Adipocyte (in vitro differentiated cells): ENCODE measurements around the gene SLC13A3.
"Not testable (repeated sequence)": the region's sequence is repeated elsewhere in the genome, so short reads cannot be mapped to it uniquely, and the experiment has no call there.

ENCODE experiments used
- DNase-seq: peaks from one replicate; pipeline ENCODE4 v3.0.0-alpha.2; 2015; ENCODE audit warnings: low read depth
- H3K27me3 ChIP-seq: replicated peaks from 2 replicates; pipeline ENCODE4 v1.7.0; 2013; ENCODE audit warnings: mild to moderate bottlenecking, low read length, moderate library complexity; ENCODE audit not compliant: control insufficient read depth, insufficient read depth
- H3K36me3 ChIP-seq: 2 replicates; pipeline ENCODE4 v1.7.0; 2013; ENCODE audit warnings: low read length, mild to moderate bottlenecking, moderate library complexity; ENCODE audit not compliant: control insufficient read depth, insufficient read depth, severe bottlenecking
- H3K4me1 ChIP-seq: 2 replicates; pipeline ENCODE4 v1.7.0; 2013; ENCODE audit warnings: mild to moderate bottlenecking, low read length, moderate library complexity; ENCODE audit not compliant: control insufficient read depth, insufficient read depth
- H3K4me3 ChIP-seq: 2 replicates; pipeline ENCODE4 v1.7.0; 2013; ENCODE audit warnings: mild to moderate bottlenecking, low read length, moderate library complexity
- H3K9ac ChIP-seq: 2 replicates; pipeline ENCODE4 v1.7.0; 2013; ENCODE audit warnings: mild to moderate bottlenecking, low read length, moderate library complexity
- H3K9me3 ChIP-seq: 2 replicates; pipeline ENCODE4 v1.7.0; 2013; ENCODE audit warnings: mild to moderate bottlenecking, low read length, moderate library complexity; ENCODE audit not compliant: control insufficient read depth

SLC13A3 gene

DNA sequence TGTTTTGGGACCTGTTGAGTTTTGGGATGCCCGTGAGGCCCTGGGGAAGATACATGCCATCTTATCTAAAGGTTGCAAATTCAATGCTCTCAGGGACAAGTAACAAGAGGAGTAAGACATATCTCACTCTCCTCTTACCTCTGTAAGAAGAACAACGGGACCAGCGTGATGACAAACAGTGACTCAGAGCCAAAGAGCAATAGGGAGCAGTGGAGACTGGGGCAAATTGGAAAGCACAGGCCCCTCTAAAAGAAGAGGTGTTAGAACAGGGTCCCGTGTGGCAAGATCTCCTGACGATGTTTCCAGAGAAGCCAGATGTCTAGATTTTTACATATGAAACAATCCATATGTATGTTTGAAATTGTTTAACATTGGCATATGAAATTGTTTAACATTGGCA, 26.3 kb upstream of the SLC13A3 start:
- Histone ChIP-seq H3K36me3 (peaks cover 8% of the 10 kb centered on the region), H3K9ac (no peak overlapping the region), H3K4me3 (no peak overlapping the region), H3K9me3 (peaks cover 3% of the 10 kb centered on the region), H3K4me1 (peaks cover 3% of the 10 kb centered on the region), H3K27me3 (no peaks in the 10 kb centered on the region)
- DNase-seq = no peak

DNA sequence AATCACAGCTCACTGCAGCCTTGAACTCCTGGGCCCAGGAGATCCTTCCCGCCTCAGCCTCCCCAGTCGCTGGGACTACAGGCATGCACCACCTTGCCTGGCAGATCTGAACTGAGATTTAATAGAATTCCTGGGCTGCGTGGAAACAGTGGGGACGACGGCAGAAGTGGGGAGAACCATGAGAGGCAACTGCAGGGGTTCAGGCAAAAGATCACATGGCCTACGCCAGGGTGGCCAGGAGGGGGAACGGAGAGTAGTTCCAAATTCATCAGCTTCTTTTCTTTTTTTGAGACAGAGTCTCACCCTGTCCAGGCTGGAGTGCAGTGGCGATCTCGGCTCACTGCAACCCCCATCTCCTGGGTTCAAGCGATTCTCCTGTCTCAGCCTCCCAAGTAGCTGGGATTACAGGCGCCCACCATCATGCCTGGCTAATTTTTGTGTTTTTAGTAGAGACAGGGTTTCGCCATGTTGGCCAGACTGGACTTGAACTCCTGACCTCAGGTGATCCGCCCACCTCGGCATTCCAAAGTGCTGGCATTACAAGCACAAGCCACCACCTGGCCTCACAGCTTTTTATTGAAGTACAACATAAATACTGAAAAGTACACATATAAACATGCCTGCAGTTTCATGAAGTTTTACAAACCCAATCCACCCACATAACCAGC, 25.5 kb upstream of the SLC13A3 start:
- H3K4me1 ChIP-seq, H3K9me3 ChIP-seq, H3K4me3 ChIP-seq, H3K27me3 ChIP-seq, H3K36me3 ChIP-seq, DNase-seq, H3K9ac ChIP-seq: not testable (repeated sequence)

DNA sequence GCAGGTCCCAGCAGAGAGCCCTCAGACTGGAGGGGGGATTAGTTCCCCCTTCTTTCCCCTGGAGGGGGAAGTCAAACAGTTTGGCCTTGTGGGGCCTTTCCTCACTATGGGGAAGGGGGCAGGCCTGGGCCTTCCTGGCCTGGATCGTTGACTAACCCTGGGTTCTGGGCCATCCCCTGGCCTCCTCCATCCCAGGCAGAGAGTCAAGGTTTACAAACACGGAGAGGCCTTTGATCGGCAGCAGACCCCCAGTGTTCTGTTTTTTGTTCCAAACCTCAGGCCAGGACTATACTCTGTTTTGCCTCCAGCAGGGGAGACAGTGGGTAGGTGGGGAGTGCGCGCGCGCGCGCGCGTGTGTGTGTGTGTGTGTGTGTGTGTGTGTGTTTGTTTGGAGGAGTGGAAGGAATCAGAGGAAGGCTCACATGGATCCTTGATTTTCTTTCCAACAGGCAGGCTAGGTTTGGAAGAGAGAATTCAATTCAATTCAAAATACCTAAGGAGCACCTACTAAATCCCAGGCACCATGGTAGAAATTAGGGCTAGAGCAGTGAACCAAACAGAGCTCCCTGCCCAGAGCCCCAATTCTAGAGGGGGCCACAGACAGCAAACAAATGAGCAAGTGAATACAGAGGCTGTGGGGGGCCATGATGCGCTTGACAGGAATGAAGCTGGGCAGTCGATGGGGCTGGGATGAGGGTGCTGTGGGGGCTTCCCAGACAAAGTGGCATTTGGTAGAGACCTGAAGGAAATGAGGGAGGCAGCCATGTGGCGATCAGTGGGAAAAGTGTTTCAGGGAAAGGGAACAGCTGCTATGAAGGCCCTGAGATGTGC, 23.2 kb upstream of the SLC13A3 start:
- DNase-seq = no peak
- peaks cover 28% of the 10 kb centered on the region for H3K9me3 ChIP-seq
- H3K27me3 ChIP-seq = no peaks in the 10 kb centered on the region
- H3K4me1 ChIP-seq = no peaks in the 10 kb centered on the region
- H3K9ac ChIP-seq = no peak overlapping the region
- H3K4me3 ChIP-seq = no peak overlapping the region
- H3K36me3 ChIP-seq = no peaks in the 10 kb centered on the region

DNA sequence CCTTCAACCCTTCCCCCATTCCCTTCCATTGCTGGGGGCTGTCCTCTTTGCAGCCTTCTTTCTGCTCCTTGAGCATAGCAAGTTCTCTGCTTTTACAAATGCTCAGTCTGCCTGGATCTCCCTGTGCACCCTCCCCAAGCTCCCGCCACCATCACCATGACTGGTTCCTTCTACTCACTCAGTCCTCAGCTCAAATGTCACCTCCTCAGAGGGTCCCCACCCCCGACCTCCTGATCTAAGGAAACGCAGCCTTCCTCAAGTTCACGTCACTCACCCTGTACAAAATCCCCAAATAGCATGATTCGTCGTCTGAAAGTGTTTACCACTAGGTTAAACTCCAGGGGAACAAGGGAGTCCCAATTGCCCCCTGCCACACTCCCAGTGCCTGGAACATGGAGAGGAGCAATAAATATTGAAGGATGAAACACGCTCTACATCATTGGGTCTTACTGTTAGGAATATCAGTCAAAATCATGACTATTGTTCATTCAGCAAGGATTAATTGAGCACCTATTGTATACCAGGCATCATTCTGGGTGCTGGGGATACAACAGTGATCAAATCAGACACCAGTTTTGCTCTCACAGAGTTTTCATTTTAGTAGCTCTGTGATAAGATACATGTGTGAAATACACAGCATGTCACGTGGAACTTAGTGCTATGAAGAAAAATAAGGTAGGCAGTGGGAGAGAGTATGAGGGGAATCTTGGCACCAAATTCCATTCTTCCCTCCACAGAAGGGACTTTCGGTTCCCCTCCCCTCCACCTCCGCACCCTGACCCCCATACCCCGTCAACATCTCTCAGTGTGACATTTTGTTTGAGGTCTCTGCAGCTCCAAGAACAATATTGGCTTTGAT, 22.4 kb upstream of the SLC13A3 start:
- Histone ChIP-seq H3K9ac (no peak overlapping the region), H3K4me3 (no peak overlapping the region), H3K4me1 (no peaks in the 10 kb centered on the region), H3K27me3 (no peaks in the 10 kb centered on the region), H3K9me3 (peaks cover 28% of the 10 kb centered on the region), H3K36me3 (no peaks in the 10 kb centered on the region)
- DNase-seq = no peak

DNA sequence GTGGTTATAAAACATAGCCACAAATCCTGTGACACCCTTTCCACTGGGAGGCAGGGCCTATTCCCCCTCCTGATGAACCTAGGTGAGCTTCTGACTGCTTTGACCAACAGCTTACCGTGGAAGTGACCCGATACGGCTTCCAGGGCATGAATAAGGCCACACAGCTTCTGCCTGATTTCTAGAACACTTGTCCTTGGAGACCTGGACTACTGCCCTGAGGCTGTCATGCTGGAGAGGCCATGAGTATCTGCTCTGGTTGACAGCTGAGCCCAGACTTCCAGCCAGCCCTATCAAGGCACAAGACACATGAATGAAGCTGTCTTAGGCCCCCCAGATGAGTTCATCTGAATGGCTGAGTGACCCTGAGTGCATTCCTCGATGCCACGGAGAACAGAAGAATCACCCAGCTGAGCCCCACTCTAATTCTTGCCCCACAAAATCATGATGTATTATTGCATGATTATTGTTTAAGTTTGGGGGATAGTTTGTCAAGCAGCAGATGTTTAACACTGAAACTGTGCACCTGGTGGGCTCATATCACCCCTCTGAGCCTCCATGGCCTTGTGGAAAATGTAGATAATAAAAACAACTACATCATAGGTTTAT, 21.4 kb upstream of the SLC13A3 start:
- no peaks in the 10 kb centered on the region for H3K36me3 ChIP-seq
- peaks cover 8% of the 10 kb centered on the region for H3K4me1 ChIP-seq
- H3K27me3 ChIP-seq = no peaks in the 10 kb centered on the region
- peaks cover 28% of the 10 kb centered on the region for H3K9me3 ChIP-seq
- H3K9ac ChIP-seq = no peak overlapping the region
- no peak for DNase-seq
- no peak overlapping the region for H3K4me3 ChIP-seq

DNA sequence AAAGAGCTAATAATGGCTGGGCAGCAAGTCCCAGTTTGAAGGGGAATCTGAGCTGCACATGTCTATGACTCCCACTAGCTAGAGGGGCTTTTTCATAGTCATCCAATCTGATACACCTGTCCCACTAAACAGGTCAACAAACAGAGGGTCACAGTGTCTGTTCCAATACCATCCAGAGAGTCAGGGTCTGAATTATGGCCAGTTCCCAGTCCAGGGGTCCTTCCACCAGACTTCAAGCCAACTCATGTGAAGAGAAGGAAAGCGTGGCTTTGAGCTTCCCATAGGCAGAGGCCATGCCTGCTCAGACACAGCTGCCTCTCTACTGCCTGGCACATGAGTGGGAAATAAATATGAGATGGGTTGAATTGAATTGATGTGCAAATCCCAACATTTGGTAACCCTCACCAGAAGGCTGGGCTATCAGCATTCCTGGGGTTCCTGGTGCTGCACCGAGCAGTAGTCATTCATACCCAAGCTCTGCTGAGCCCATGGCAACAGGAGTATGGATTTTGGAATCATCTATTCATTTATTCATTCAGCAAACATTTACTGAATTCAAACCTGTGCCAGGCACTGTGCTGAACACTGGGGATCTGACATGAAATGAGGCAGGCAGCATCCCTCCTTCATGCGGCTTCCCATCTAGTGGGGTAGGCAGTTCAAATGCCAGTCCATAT, 20.7 kb upstream of the SLC13A3 start:
- no peak overlapping the region for H3K4me3 ChIP-seq
- no peak overlapping the region for H3K9ac ChIP-seq
- H3K9me3 ChIP-seq = peaks cover 28% of the 10 kb centered on the region
- no peaks in the 10 kb centered on the region for H3K27me3 ChIP-seq
- H3K36me3 ChIP-seq = no peaks in the 10 kb centered on the region
- H3K4me1 ChIP-seq = peaks cover 15% of the 10 kb centered on the region
- no peak for DNase-seq

DNA sequence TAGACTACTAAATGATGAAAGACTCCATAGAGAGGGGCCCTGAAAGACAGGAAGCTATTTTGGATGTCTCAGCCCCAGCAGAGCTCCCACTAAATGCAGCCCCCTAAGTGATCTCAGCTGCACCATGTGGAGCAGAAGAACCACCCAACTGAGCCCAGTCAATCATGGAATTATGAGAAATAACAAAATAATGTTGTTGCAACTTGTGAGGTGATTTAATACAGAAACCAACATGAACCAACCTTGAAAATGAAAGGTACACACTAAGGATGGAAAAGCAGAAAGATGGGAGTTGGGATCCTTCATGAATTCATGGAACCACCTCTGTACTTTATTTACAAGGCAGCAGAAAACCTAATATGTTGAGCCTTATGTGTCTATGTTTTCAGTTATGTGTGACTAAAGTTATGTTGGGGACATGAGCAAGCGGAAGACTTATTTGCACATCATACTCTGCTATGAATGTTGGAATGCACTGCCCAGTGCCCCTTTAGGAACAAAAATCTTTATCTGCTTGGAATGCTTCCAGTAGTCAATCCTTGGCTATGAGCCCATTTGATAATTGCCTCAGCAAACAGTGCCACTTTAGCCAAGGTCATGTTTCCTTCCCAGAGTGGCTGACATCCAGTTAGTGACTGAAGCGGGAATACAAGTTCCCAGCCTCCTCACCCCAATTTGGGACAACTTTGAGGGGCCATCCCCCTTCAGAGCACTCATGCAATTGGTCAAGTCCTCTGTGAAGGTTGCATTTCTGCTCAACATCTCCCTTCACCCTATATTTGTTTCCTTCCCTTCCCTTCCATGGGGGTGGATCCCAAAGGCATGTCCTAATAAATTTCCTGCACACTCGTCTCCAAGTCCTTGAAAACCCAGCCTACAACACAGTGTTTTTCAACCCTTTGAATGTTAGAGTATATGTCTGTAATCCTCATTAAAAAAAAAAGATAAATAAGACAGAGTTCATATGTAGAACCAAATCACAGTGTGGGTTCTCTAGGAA, 19.6 kb upstream of the SLC13A3 start:
- no peaks in the 10 kb centered on the region for H3K27me3 ChIP-seq
- H3K36me3 ChIP-seq = no peaks in the 10 kb centered on the region
- H3K4me1 ChIP-seq = peaks cover 18% of the 10 kb centered on the region
- no peak for DNase-seq
- H3K9ac ChIP-seq = no peak overlapping the region
- peaks cover 28% of the 10 kb centered on the region for H3K9me3 ChIP-seq
- H3K4me3 ChIP-seq = peak overlapping the region; percentile 20

DNA sequence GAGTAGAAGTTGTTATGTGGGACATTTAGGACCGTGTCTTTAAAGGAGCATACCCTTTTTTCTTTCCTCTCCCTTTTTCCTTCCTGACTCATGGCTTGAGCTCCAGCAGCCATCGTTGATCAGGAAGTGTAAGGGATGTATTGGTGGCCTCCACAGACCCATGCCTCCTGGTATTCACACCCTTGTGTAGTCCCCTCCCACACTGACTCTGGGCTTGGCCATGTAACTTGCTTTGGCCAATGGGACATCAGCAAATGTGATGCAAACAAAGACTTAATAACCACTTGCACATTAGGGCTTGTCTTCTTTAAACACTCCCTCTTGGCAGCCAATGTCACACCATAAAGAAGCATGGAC, 18.9 kb upstream of the SLC13A3 start:
- peaks cover 18% of the 10 kb centered on the region for H3K4me1 ChIP-seq
- no peaks in the 10 kb centered on the region for H3K27me3 ChIP-seq
- H3K9ac ChIP-seq = no peak overlapping the region
- no peak for DNase-seq
- peak overlapping the region; percentile 20 for H3K4me3 ChIP-seq
- no peaks in the 10 kb centered on the region for H3K36me3 ChIP-seq
- H3K9me3 ChIP-seq = peaks cover 28% of the 10 kb centered on the region

DNA sequence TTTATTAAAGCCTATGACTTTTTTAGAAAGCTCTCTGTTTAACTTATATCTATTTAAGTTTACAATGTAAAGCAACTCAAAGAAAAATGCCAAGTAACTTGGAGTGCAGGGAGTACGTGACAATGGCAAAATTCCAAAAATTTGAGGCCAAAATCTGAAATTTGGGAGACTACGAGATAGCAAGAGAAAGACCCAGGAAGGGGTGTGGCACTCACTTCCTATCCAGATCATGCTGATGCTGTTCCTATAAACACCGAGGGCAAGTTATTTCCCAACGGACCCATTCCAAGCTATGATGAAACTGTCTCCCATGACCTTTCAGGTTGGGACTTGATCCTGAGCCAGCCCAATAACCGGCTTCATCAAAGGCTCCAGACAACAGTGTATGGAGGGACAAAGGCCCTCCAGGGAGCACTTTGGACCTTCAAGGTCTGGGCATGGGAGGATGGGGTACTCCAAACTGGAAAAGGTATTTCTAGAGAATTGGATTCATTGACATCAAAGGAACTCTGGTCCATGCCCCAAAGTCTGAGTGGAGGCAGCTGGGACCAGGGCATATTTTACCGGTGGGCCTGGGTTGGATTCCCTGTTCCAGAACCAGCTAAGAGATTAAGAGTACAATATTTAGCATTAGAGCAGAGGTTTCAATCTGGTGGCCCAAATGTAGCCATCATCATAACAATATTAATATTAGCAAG, 15.7 kb upstream of the SLC13A3 start:
- Histone ChIP-seq H3K4me1 (peaks cover 18% of the 10 kb centered on the region), H3K9ac (no peak overlapping the region), H3K9me3 (peaks cover 20% of the 10 kb centered on the region), H3K27me3 (no peaks in the 10 kb centered on the region), H3K36me3 (no peaks in the 10 kb centered on the region), H3K4me3 (no peak overlapping the region)
- DNase-seq = no peak
